ENCODE measurements around the gene NANS. TPM values are rescaled to one million over a fixed set of nuclear protein-coding genes. Genes with fewer than 3 reads are reported as not detected.

The NANS gene
- total RNA-seq, 1 experiment from 2014 or later: 48.9 TPM

GRCh38 chr9:98009936-98010335 is 46.6 kb upstream of the NANS start:
- peaks cover 4% of the 10 kb centered on the region; the same call in 1 of the 2 replicates for H4K20me1 ChIP-seq (ENCODE audit: insufficient read depth)
- H3K9me2 ChIP-seq (ENCODE audit: insufficient read depth): no peaks in the 10 kb centered on the region
- RAD21 ChIA-PET (ENCODE audit: low non-redundant PET in 1 of 2, low total read pairs in 2 of 2, uncharacterized antibody in 2 of 2, unreplicated experiment in 2 of 2): no interaction called here
- no peak overlapping the region for H2AFZ ChIP-seq (ENCODE audit: low read depth, low read length, poor library complexity, severe bottlenecking)
- peaks cover 0 to 19% of the 10 kb centered on the region in 2 experiments; a peak in 2 of 4 replicates for H3K4me1 ChIP-seq (ENCODE audit: control insufficient read depth in 1 of 2, insufficient read depth in 2 of 2, low read length in 2 of 2)
- no peaks in the 10 kb centered on the region for H3K9me3 ChIP-seq (ENCODE audit: control insufficient read depth in 1 of 2, insufficient read depth in 1 of 2, low read depth in 1 of 2, low read length in 2 of 2)
- CTCF ChIA-PET: no interaction called here
- H3K4me3 ChIP-seq (replicated peaks in 1 of 2; ENCODE audit: low read depth in 1 of 2, low read length in 2 of 2): no peak overlapping the region
- no TSS peak for BruUV-seq (replicated peaks)
- no peak overlapping the region for H3K9ac ChIP-seq (ENCODE audit: low read length)
- H3K79me2 ChIP-seq (ENCODE audit: insufficient read depth, low read length): peaks cover 89% of the 10 kb centered on the region
- ATAC-seq: no peak
- H3K36me3 ChIP-seq (ENCODE audit: control insufficient read depth in 1 of 2, insufficient read depth in 2 of 2, low read length in 2 of 2): peaks cover 77 to 79% of the 10 kb centered on the region in 2 experiments
- DNase-seq (ENCODE audit: low read depth, low spot score): no peak
- no peaks in the 10 kb centered on the region for H3K27me3 ChIP-seq (ENCODE audit: insufficient read depth, low read length)
- no peak overlapping the region for H3K4me2 ChIP-seq (ENCODE audit: low read length)
- intact Hi-C loops (cut with micrococcal nuclease): no loop called here
- POLR2A ChIA-PET: no interaction called here
- H3K27ac ChIP-seq (ENCODE audit: low read depth, low read length): no peak overlapping the region
- TF ChIP-seq POLR2AphosphoS5 (IDR thresholded peaks at IDR 0.05; ENCODE audit: low read depth, low read length): no peak
- TF ChIP-seq MAX (IDR thresholded peaks at IDR 0.05): no peak
- TF ChIP-seq SP1 (IDR thresholded peaks at IDR 0.05; ENCODE audit: low read depth): no peak

GRCh38 chr9:98010445-98010844 is 46.1 kb upstream of the NANS start:
- ATAC-seq (peak; percentile 69), DNase-seq (ENCODE audit: low read depth, low spot score) (no peak)
- peaks cover 84% of the 10 kb centered on the region for H3K79me2 ChIP-seq (ENCODE audit: insufficient read depth, low read length)
- no peak overlapping the region for H3K4me3 ChIP-seq (replicated peaks in 1 of 2; ENCODE audit: low read depth in 1 of 2, low read length in 2 of 2)
- peaks cover 76 to 78% of the 10 kb centered on the region in 2 experiments for H3K36me3 ChIP-seq (ENCODE audit: control insufficient read depth in 1 of 2, insufficient read depth in 2 of 2, low read length in 2 of 2)
- H3K4me2 ChIP-seq (ENCODE audit: low read length): no peak overlapping the region
- H3K4me1 ChIP-seq (ENCODE audit: control insufficient read depth in 1 of 2, insufficient read depth in 2 of 2, low read length in 2 of 2): peaks cover 0 to 19% of the 10 kb centered on the region in 2 experiments; a peak in 2 of 4 replicates
- intact Hi-C loops (cut with micrococcal nuclease): no loop called here
- H2AFZ ChIP-seq (ENCODE audit: low read depth, low read length, poor library complexity, severe bottlenecking): no peak overlapping the region
- RAD21 ChIA-PET (ENCODE audit: low non-redundant PET in 1 of 2, low total read pairs in 2 of 2, uncharacterized antibody in 2 of 2, unreplicated experiment in 2 of 2): no interaction called here
- TF ChIP-seq SRF (IDR thresholded peaks at IDR 0.05; ENCODE audit: low read depth) (no peak), FOSL1 (IDR thresholded peaks at IDR 0.05; ENCODE audit: low read depth) (0 out of 2 replicates have a peak, but pooled peaks have one; percentile 12), EZH2phosphoT487 (IDR thresholded peaks at IDR 0.05; ENCODE audit: borderline replicate concordance) (no peak)
- POLR2A ChIA-PET: no interaction called here
- peaks cover 4% of the 10 kb centered on the region; the same call in 1 of the 2 replicates for H4K20me1 ChIP-seq (ENCODE audit: insufficient read depth)
- no peaks in the 10 kb centered on the region for H3K27me3 ChIP-seq (ENCODE audit: insufficient read depth, low read length)
- CTCF ChIA-PET: no interaction called here
- no peaks in the 10 kb centered on the region for H3K9me3 ChIP-seq (ENCODE audit: control insufficient read depth in 1 of 2, insufficient read depth in 1 of 2, low read depth in 1 of 2, low read length in 2 of 2)
- no TSS peak for BruUV-seq (replicated peaks)
- H3K9me2 ChIP-seq (ENCODE audit: insufficient read depth): no peaks in the 10 kb centered on the region
- H3K27ac ChIP-seq (ENCODE audit: low read depth, low read length): no peak overlapping the region
- no peak overlapping the region for H3K9ac ChIP-seq (ENCODE audit: low read length)

Data from HCT116 (cell line).